ENCODE data around the gene METAP1D. TPM values are rescaled to one million over a fixed set of nuclear protein-coding genes. Genes with fewer than 3 reads are reported as not detected.

METAP1D gene
- total and polyA plus RNA-seq, 2 donors (not counting 3 experiments of a cell fraction or from before 2014, with no cell fraction given) = 4.2 to 8.1 TPM

- H4K20me1 ChIP-seq (replicated peaks; ENCODE audit: control insufficient read depth, extremely low read depth, insufficient read depth, low read length) = no peaks in the 10 kb centered on the region
- H3K27ac ChIP-seq (ENCODE audit: insufficient read depth, low read depth, low read length) = no peak overlapping the region
- H3K9me1 ChIP-seq (replicated peaks; ENCODE audit: control insufficient read depth, extremely low read depth, insufficient read depth, low read length) = no peaks in the 10 kb centered on the region
- no peaks in the 10 kb centered on the region for H3K4me1 ChIP-seq (ENCODE audit: control insufficient read depth, extremely low read depth, insufficient read depth, low read length)
- intact Hi-C loops (cut with micrococcal nuclease) = no loop called here
- dilution Hi-C loops (cut with MboI; ENCODE audit: extremely low pct_ligation_motif_present, low sequenced_read_pairs) = no loop called here
- no peaks in the 10 kb centered on the region for H3K9me3 ChIP-seq (replicated peaks; ENCODE audit: control insufficient read depth, insufficient read depth, low read length)
- no peaks in the 10 kb centered on the region for H3K27me3 ChIP-seq (ENCODE audit: control insufficient read depth in 2 of 2, insufficient read depth in 2 of 2, low read length in 2 of 2)
- ChIA-PET POLR2A (no interaction called here), CTCF (interaction anchor here (1.1 to 2.6 kb wide), 2 partner anchors 10 to 65 kb away, joined by 3 to 5 read pairs; no protein-coding TSS in a partner anchor)
- no peak for TF ChIP-seq FOS (IDR thresholded peaks at IDR 0.05; ENCODE audit: borderline replicate concordance, insufficient read depth, low read length)
- TF ChIP-seq EZH2 (IDR thresholded peaks at IDR 0.05; ENCODE audit: borderline replicate concordance, low read depth, low read length, severe bottlenecking) = no peak
- TF ChIP-seq, protein P1, sequence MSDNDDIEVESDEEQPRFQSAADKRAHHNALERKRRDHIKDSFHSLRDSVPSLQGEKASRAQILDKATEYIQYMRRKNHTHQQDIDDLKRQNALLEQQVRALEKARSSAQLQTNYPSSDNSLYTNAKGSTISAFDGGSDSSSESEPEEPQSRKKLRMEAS (IDR thresholded peaks at IDR 0.05; ENCODE audit: insufficient read depth, insufficient read length) = no peak
- TF ChIP-seq POLR2A (IDR thresholded peaks at IDR 0.05; ENCODE audit: low read depth, low read length) = no peak
- TF ChIP-seq, protein P2, sequence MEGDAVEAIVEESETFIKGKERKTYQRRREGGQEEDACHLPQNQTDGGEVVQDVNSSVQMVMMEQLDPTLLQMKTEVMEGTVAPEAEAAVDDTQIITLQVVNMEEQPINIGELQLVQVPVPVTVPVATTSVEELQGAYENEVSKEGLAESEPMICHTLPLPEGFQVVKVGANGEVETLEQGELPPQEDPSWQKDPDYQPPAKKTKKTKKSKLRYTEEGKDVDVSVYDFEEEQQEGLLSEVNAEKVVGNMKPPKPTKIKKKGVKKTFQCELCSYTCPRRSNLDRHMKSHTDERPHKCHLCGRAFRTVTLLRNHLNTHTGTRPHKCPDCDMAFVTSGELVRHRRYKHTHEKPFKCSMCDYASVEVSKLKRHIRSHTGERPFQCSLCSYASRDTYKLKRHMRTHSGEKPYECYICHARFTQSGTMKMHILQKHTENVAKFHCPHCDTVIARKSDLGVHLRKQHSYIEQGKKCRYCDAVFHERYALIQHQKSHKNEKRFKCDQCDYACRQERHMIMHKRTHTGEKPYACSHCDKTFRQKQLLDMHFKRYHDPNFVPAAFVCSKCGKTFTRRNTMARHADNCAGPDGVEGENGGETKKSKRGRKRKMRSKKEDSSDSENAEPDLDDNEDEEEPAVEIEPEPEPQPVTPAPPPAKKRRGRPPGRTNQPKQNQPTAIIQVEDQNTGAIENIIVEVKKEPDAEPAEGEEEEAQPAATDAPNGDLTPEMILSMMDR (IDR thresholded peaks at IDR 0.05; ENCODE audit: extremely low read depth in 1 of 2, insufficient read depth in 1 of 2, low read depth in 1 of 2, low read length in 2 of 2) = no peak
- TF ChIP-seq JUN (IDR thresholded peaks at IDR 0.05; ENCODE audit: borderline replicate concordance, insufficient read depth, insufficient read length, low read depth) = no peak
- no peak for TF ChIP-seq GATA2 (IDR thresholded peaks at IDR 0.05; ENCODE audit: insufficient read depth, insufficient read length, low read depth, low read length)
- no peak for TF ChIP-seq POLR2AphosphoS5 (IDR thresholded peaks at IDR 0.05; ENCODE audit: insufficient read depth, low read depth, low read length)
- TF ChIP-seq MYC (IDR thresholded peaks at IDR 0.05; ENCODE audit: low read depth, low read length) = no peak
- BruUV-seq (replicated peaks) = no TSS peak
- no peaks in the 10 kb centered on the region for H3K36me3 ChIP-seq (ENCODE audit: control insufficient read depth in 2 of 2, extremely low read depth in 1 of 2, insufficient read depth in 2 of 2, low read length in 2 of 2)
- no peak for DNase-seq (ENCODE audit: low read depth, low spot score)
- no peak overlapping the region for H3K4me2 ChIP-seq (ENCODE audit: insufficient read depth, low read length)
- no peak overlapping the region for H3K4me3 ChIP-seq (replicated peaks in 1 of 3; ENCODE audit: insufficient read depth in 1 of 3, low read depth in 1 of 3, low read length in 3 of 3)
- no peaks in the 10 kb centered on the region for H3K79me2 ChIP-seq (ENCODE audit: control insufficient read depth, insufficient read depth, low read length)
- FAIRE-seq = no peak
- H3K9ac ChIP-seq (replicated peaks; ENCODE audit: extremely low read depth, insufficient read depth, low read length) = no peak overlapping the region
- H2AFZ ChIP-seq (ENCODE audit: low read depth, low read length) = no peak overlapping the region
Observed at GRCh38 chr2:172062402-172063004, 62.8 kb downstream of the METAP1D start.

All from endothelial cell of umbilical vein (primary cell).